ENCODE data around the gene GOLGA6D.
"Not testable (repeated sequence)": the region's sequence is repeated elsewhere in the genome, so short reads cannot be mapped to it uniquely, and the experiment has no call there.

GRCh38 chr15:75252285-75252684 lies 30.4 kb upstream of the GOLGA6D start:
- 0 out of 2 replicates have a peak, but pooled peaks have one; percentile 12 for TF ChIP-seq CTCF (conservative IDR thresholded peaks at IDR 0.05; ENCODE audit: low read depth, low read length)
- TF ChIP-seq POLR2A (IDR thresholded peaks at IDR 0.05; ENCODE audit: low read depth, low read length); ELK1 (IDR thresholded peaks at IDR 0.05; ENCODE audit: borderline replicate concordance, low read depth, low read length); MAZ (IDR thresholded peaks at IDR 0.05; ENCODE audit: borderline replicate concordance, low read depth, low read length); SMC3 (IDR thresholded peaks at IDR 0.05; ENCODE audit: low read depth, low read length); MXI1 (IDR thresholded peaks at IDR 0.05; ENCODE audit: borderline replicate concordance, low read depth, low read length); USF2 (IDR thresholded peaks at IDR 0.05; ENCODE audit: low read depth, low read length); MAFK (IDR thresholded peaks at IDR 0.05; ENCODE audit: low read depth, low read length); CEBPB (IDR thresholded peaks at IDR 0.05; ENCODE audit: low read depth, low read length): not testable (repeated sequence)
